Ramos (cell line): ENCODE measurements around the gene DNAI4.

ENCODE experiments used
- in situ Hi-C: fragments of 300-500 bp; cut with MboI; formaldehyde crosslinking; loops from one replicate; pipeline ENCODE4 v1.14.3; 2022; ENCODE audit warnings: low sequenced_read_pairs; ENCODE audit not compliant: unreplicated experiment

DNAI4 gene

DNA sequence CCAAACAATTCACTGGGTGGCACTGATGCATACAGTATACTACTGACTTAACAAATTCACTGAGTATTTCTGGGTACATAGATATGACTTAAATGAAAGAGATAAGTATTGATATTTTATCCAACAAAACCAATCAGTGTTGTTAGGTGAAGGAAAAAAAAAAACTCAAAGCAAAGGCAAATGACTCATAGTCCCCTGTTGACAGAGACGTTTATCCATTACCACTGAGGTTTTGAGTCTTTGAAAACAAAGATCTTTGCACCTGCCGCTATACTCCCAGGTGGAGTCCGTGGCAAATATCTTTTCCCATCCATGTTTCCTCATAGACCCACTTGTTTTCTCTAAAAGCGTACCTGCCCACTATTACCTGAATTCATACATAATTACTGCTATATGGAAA is 154.0 kb downstream of the DNAI4 start:
- in situ Hi-C loops, result loop anchor here (25.0 kb wide), 1 partner anchor 217 kb away; no protein-coding TSS in a partner anchor

DNA sequence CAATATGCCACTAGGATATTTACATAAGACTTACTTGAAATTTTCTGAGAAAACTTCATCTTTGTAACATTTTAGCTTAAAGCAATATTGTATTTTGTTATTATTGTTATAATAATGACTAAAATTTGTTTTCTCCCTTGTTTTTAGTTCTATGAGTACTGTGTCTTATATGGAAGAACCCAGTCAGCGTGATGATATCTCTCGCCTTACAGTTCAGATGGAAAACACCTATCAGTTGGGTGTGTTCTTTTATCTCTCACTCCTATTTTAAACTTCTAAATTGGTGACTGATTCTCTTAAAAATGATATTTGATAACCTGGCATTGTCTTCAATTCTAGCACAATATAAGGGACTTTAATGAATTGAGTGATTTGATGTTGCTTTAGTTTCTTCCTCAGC is 154.4 kb downstream of the DNAI4 start:
- in situ Hi-C loops, result loop anchor here (25.0 kb wide), 1 partner anchor 217 kb away; no protein-coding TSS in a partner anchor

DNA sequence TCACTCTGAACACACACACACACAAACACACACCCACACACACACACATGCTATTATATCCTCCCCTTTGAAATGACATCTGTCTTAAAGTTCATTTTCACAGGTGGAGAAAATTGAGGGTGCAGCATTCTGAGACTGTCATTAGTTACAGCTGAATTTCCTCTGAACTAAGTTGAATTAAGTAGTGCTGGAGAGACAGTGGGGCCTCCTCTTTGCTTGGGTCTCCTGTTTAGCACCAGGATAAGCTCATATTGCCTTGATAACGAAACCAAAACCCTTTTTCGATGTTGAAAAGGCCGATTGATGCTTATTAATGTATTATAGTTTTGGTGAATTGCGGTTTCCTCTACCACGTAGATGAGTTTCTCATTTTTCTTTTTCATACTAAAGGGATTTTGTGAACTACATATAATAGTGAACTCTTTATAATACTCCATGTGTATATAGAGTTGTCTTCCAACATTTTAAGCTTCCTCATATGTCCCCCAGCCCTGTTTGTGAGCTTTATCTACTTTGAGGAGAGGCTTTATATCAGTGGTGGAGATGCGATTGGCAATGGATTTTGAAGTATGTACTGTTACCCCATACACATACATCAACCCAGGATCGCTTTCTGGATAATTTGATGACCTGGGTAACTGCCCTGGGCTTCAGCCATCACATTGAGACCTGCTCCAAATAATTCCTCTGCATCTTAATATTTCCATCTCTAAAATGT is 155.0 kb downstream of the DNAI4 start:
- in situ Hi-C loops, result loop anchor here (10.0 to 25.0 kb wide), 2 partner anchors 218 to 735 kb away; no protein-coding TSS in a partner anchor

DNA sequence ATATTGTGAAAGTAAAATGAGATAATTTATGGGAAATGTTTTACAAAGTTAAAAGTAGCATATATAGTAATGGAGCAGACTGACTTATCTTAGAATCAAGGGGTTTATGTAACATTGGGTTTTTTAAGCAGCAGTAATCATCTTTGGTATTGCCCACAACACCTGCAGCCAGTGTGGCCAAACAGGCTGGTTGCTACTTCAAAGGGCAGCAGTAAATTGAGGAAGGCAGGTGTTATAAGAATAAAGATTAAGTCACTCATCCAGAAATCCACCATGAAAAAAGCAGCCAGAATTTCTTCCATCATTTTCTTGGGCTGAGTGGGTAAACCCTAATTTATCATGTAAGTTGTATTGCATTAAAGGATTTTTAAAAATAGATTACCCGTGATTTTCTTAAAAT is 155.7 kb downstream of the DNAI4 start:
- in situ Hi-C loops, result loop anchor here (10.0 to 25.0 kb wide), 2 partner anchors 218 to 736 kb away; no protein-coding TSS in a partner anchor

DNA sequence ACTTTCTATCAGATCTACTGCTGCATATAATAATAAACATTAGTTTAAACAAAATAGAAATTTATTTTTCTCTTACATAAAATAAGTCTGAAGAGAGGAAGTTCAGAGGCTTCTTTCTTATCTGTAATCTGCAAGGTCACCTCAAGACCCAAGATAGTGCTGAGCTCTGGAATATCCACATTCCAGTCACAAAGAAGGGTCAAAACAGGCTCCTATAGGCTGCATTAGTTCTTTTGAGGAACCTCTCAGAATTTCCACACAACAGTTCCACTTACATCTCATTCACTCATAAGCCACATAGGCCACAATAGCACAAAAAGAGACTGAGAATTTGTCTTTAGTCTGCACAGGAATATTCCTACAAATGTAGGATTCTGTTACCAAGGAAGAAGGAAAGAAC is 157.0 kb downstream of the DNAI4 start:
- in situ Hi-C loops, result loop anchor here (10.0 to 25.0 kb wide), 2 partner anchors 220 to 737 kb away; no protein-coding TSS in a partner anchor

DNA sequence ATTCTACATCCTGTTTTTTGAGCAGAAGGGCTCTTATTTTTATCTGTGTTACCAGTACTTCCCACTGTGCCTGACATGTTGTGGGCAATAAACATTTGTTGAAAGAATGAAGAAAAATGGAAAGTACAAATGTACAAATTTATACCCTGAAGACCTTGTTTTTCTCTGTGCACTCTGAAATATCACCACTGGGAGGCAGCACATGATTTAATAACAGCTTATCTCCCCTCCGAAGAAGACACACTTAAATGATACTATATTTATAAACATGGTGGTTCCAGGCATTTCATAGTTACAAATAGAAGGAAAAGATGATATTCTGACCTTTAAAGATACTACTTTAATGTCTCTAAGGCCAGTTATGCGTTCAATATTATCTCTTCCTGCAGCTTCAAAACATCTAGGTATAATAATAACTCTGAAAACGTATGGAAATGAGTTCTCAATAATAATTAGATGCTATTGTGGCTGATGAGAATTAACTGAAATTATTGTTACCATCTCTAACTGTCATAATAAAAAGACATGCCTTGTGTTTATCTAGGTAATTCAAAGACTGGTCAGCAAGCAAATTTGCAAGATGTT is 159.6 kb downstream of the DNAI4 start:
- in situ Hi-C loops, result loop anchor here (5.0 to 25.0 kb wide), 3 partner anchors 222 to 740 kb away; no protein-coding TSS in a partner anchor
